ENCODE results near the gene FBRSL1.

Gene FBRSL1

GRCh38 chr12:132445884-132446632, 43.9 kb upstream of the FBRSL1 start:
- no peak for DNase-seq (ENCODE audit: extremely low read depth, low read depth)
- no peak overlapping the region for H3K4me3 ChIP-seq (replicated peaks; ENCODE audit: low read depth, low read length)
- no peak for TF ChIP-seq CTCF (IDR thresholded peaks at IDR 0.05; ENCODE audit: low read depth, low read length, missing control alignments)

DNA sequence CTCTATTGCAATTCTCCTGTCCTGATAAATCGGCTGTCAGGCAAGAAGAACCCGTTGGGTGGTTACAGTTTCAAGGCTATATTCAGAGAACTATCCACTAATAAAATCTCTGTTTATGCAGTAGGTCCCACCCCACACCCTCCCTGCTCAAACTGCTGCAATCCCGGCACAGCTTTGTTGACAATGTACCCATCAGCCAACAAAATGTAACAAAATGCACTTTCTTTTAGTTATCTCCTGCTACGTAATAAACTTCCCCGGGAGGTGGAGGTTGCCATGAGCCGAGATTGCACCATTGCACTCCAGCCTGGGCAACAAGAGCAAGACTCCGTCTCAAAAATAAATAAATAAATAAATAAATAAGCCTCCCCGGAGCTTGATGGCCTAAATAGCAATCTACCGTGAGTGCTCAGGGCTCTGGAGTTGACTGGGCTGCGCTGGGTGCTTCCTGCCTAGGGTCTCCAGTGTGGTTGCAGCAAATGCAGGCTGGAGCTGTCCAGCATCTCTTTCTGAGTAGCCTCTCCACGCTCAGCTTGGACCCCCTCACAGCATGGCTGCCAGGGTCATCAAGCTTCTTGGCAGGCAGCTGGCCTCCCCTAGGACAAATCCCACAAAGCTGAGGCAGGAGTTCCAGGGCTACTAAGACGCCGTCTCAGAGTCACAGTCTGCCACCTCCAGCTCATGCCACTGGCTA, 43.2 kb upstream of the FBRSL1 start:
- TF ChIP-seq CTCF (IDR thresholded peaks at IDR 0.05; ENCODE audit: low read depth, low read length, missing control alignments): no peak

GRCh38 chr12:132447327-132447720, 42.6 kb upstream of the FBRSL1 start:
- no peak overlapping the region for H3K4me3 ChIP-seq (replicated peaks; ENCODE audit: low read depth, low read length)
- no peak for DNase-seq (ENCODE audit: extremely low read depth, low read depth)
- TF ChIP-seq CTCF (IDR thresholded peaks at IDR 0.05; ENCODE audit: low read depth, low read length, missing control alignments): no peak

More for the DNA sequence above, 43.2 kb upstream of the FBRSL1 start:
- DNase-seq (ENCODE audit: extremely low read depth, low read depth): no peak
- H3K4me3 ChIP-seq (replicated peaks; ENCODE audit: low read depth, low read length): no peak overlapping the region

- DNase-seq (ENCODE audit: extremely low read depth, low read depth): no peak
- H3K4me3 ChIP-seq (replicated peaks; ENCODE audit: low read depth, low read length): no peak overlapping the region
- no peak for TF ChIP-seq CTCF (IDR thresholded peaks at IDR 0.05; ENCODE audit: low read depth, low read length, missing control alignments)
These were observed 42.1 kb upstream of the FBRSL1 start for GRCh38 chr12:132447731-132448462.

DNA sequence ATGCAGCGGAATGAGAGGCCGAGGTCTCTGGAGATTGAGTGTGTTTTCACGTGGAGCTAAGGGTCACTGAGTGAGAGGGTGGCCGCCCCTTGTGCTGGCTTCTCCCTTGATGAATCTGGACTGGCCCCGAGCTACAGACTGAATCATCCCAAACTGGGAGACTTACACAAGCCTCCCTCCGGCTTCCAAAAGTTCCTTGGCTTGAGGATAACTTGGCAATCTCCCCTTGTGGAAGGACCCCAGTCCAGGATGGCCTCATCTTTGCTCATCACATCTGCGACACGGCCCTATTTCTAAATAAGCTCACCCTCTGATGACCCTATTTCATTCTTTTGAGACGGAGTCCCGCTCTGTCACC, 41.5 kb upstream of the FBRSL1 start:
- no peak overlapping the region for H3K4me3 ChIP-seq (replicated peaks; ENCODE audit: low read depth, low read length)
- no peak for DNase-seq (ENCODE audit: extremely low read depth, low read depth)
- TF ChIP-seq CTCF (IDR thresholded peaks at IDR 0.05; ENCODE audit: low read depth, low read length, missing control alignments): no peak

DNA sequence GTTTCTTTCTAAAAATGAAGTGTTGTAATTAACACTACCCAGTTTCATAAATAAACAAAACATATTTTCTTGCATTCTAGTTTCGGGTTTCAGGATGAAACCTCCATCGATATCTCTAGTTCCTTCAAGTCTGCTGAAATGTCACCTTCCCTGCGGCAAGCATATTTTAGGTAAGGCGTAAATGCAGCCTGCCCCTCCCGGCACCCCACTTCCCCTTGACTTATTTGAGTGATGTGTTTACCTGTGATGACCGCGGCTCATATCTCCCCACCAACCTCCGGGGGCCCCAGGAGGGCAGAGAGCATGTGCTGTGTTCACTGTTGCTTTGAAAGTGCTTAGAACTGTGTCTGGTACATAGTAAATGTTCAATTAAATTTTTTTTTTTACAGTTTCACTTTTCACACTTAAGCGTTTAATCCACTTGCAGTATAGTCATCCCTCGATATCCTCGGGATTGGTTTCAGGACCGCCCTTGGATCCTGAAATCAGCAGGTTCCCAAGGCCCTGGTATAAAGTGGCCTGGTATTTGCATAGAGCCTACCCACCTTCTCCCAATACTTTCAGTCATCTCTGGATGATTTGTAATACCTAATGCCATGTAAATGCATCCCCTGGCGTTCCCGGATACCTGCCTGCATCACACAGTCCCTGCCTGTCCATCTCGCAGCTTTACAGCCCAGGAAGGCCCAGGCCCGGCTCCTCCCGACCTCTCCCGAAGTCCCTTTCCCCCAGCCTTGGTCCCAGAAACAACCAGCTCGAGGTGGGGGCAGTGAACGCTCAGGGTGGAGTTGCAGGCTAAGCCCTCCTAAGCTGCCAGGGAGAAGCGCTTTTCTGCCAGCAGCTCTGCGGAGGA, 40.2 kb upstream of the FBRSL1 start:
- no peak for DNase-seq (ENCODE audit: extremely low read depth, low read depth)
- no peak for TF ChIP-seq CTCF (IDR thresholded peaks at IDR 0.05; ENCODE audit: low read depth, low read length, missing control alignments)
- no peak overlapping the region for H3K4me3 ChIP-seq (replicated peaks; ENCODE audit: low read depth, low read length)
